ENCODE measurements around the gene CCNL2.
"Not testable (repeated sequence)": the region's sequence is repeated elsewhere in the genome, so short reads cannot be mapped to it uniquely, and the experiment has no call there.

CCNL2 gene

DNA sequence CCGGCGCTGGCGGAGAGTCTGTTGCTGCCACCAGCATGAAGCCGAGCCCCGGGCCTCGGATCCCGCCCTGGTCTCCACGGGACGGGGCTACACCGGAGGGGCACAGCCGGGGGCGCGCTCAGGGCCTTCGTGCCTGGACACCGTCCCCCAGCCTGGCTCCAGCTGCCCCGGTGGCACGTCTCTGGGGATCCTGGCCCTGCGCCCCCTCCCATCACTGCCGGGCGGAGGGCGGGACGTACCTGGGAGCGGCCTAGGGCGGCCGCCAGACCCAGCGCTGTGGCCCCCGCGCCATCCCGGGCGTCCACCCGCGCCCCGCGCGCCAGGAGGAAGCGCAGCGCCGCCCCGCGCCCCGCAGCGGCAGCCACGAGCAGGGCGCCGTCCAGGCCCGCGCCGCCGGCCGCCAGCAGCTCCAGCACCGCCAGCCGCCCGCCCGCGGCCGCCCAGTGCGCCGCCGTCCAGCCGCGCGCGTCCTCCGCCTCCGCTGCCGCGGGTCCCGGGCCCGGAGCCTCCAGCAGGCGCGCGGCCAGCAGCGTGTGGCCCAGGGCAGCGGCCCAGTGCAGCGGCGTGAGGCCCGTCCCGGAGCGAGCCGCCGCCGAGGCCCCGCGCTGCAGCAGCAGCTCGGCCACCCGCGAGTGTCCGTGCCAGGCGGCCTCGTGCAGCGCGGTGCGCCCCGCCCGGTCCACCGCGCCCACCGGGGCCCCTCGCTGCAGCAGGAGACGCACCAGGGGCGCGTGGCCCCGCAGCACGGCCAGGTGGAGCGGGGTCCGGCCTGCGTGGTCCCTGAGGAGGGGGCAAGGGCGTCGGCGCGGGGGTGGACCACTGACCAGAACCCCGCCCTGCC lies 20.9 kb upstream of the CCNL2 start:
- no peak for DNase-seq (ENCODE audit: low read depth in 2 of 2, low spot score in 1 of 2)

DNA sequence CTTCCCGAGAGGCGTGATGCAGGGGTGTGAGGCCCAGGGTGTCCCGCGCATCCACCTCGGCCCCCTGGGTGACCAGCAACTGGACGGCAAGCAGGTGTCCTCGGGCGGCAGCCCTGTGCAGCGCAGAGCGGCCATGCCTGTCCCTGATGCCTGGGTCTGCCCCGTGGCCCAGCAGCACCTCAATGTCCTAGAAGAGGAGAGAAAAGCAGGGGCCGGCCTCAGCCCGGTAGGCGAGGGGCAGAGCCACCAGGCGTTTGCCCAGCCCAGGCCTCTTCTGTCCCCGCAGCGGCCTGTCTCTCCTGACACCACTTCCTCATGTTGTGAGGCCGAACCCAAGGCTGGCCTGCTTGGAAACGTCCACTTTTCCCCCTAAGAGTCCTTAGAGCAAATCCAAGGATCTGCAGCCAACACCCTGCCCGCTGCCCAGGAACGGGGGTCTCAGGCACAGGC lies 20.3 kb upstream of the CCNL2 start:
- no peak for DNase-seq (ENCODE audit: low read depth in 2 of 2, low spot score in 1 of 2)

DNA sequence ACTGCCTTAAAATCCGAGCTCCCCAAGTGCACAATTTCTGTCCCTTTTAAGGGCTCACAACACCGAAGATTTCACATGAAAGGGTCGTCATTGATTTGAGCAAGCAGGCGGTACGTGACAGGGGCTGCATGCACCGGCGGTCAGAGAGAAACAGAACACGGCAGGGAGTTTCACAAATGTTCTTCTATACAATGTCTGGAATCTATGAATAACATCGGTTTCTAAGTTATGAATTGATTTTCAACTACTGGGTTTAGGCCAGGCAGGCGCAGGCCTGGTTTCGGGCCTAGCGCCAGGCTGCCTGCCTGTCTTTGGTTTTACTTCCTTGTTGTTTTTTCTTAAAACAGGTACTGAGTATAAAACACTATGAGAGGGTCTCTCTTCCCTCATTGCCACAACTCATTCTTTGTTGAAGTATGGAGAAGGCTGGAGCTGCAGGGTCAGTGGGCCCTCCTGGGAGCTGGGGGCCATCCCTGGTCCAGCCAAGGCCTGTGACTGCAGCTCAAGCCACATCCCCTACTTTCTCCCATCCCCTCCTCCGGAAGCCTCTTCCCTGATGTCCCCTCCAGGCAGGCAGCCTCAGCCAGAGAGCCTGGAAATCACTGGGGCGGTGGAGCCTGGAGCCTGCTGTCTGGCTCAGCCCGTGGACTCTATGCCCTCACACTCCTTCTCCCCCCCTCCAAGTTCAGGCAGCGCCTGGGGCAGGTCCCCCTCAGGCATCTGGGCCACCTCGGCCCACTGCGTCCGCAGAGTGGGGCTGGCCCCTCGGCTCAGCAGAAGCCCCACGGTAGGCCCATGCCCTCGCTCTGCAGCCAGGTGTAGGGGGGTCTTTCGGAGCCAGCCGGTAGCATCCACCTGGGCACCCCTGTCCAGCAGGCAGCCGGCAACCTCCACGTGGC lies 19.6 kb upstream of the CCNL2 start:
- no peak for DNase-seq (ENCODE audit: low read depth in 2 of 2, low spot score in 1 of 2)

DNA sequence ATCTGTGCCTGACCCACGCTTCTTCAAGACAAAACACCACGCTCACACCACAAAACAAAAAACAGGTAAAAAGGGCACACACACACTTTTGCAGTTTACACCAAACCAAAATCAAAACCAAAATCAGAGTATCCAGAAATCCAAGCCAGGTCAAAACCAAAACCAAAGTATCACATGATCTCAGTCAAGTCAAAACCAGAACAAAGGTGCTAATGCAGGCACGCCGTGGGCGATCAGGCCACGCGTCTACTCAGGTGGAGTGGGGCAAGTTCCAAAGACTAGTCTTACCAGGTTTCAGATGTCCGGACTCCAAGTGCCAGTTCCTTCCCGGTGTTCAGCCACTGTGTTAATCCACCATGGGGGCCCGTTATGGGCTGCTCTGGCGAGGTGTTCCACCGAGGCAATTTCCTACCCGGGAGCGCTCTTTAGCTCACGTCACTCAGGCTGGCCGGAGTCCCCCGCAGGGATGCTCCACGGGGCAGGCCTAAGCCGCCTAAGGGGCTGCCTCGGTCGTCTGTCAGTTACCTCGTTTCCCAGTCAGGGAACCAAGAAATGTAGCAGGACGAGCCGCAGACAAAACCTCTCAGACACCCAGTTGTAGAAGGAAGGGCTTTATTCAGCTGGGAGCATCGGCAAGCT lies 18.8 kb upstream of the CCNL2 start:
- not testable (repeated sequence) for DNase-seq (ENCODE audit: low read depth in 2 of 2, low spot score in 1 of 2)

DNA sequence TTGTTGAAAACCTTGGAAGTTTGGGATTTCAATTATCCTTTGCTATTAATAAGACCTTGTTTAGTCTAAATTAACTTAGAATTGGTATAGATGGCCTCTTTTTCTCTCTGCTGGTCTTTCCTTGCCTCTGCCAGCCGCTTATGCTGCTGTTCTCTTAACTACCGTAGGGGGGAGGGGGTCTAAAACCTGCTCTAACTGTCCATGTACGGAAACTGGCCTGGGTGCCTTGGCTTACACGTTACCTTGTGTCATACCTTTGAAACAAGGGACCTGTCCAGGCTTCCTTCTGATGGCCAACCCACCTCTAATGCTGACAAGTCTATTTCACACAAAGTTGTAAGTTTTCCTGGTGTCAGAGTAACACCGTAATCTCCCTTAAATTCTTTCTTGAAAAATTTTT lies 18.3 kb upstream of the CCNL2 start:
- DNase-seq (ENCODE audit: low read depth in 2 of 2, low spot score in 1 of 2) = not testable (repeated sequence)

DNA sequence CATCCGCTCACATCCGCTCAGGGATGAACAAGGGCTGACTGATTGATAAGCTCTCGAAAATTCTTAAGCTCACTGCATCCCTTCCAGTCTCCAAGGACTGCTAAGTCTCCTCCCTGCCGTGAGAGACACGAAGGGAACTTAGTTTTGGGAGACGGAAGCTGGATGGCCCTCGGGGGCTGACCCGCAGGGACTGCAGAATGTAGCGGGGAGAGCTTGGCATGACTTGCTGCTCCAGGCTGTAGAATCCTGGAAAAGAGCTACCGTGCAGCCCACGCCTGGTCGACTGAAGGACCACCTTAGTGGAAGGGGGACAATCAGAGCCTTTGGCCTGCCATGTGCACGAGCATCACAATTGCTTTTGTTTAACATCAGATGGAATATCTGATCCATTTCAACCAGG lies 16.6 kb upstream of the CCNL2 start:
- no peak for DNase-seq (ENCODE audit: low read depth in 2 of 2, low spot score in 1 of 2)

DNA sequence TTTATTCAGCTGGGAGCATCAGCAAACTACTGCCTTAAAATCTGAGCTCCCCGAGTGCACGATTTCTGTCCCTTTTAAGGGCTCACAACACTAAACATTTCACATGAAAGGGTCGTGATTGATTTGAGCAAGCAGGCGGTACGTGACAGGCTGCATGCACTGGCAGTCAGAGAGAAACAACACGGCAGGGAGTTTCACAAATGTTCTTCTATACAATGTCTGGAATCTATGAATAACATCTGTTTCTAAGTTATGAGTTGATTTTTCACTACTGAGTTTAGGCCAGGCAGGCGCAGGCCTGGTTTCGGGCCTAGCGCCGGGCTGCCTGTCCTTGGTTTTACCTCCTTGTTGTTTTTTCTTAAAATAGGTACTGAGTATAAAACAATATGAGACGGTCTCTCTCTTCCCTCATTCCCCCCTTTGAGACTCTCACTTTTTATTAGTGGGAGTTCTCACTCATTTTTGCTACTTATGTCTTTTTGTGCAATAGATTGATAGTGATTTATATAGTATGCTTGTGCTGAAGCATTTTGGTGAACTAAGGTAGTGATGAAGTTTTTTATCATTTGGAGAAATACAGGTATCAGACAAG lies 13.3 kb upstream of the CCNL2 start:
- not testable (repeated sequence) for DNase-seq (ENCODE audit: low read depth in 2 of 2, low spot score in 1 of 2)

DNA sequence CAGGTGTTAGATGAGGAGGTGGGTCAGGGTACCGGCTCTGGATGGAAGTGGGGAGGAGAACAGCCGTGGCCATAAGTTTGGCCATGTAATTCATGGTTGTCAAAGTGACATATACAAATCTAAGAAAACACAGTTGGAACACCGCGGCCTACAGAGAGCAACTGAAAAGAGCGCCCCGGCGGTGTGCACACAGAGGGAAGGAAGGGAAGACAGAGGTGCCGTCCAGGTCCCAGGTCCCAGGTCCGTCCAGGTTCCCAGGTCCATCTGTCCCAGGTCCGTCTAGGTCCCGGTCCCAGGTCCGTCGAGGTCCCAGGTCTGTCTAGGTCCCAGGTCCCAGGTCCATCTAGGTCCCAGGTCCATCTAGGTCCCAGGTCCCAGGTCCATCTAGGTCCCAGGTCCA lies 12.5 kb upstream of the CCNL2 start:
- no peak for DNase-seq (ENCODE audit: low read depth in 2 of 2, low spot score in 1 of 2)

DNA sequence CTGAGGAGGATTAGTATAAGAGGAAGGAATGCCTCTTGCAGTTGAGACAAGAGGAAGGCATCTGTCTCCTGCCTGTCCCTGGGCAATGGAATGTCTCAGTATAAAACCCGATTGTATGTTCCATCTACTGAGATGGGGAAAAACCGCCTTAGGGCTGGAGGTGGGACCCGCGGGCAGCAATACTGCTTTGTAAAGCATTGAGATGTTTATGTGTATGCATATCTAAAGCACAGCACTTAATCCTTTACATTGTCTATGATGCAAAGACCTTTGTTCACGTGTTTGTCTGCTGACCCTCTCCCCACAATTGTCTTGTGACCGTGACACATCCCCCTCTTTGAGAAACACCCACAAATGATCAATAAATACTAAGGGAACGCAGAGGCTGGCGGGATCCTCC lies 11.1 kb upstream of the CCNL2 start:
- not testable (repeated sequence) for DNase-seq (ENCODE audit: low read depth in 2 of 2, low spot score in 1 of 2)

DNA sequence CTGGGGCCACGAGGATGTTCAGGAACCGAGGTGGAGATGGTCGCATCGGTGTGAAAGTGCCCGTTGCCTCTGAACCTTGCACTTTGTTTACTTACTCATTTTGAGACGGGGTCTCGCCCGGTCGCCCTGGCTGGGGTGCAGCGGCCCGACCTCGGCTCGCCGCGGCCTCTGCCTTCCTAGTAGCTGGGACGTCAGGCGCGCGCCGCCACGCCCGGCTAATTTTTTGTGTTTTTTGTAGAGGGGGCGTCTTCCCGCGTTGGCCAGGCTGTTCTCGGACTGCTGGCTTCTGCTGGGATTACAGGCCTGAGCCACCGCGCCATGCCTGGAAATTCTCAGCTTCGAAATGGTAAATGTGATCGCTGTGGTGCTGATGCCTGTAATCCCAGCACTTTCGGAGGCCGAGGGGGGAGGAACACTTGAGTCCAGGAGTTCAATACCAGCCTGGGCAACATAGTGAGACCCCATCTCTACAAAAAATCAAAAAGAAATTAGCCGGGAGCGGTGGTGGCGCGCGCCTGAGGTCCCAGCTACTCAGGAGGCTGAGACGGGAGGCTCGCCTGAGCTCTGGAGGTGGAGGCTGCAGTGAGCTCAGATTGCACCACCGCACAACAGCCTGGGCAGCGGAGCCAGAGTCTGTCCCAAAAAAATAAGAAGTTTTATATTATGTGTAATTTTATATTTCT lies 8.6 kb upstream of the CCNL2 start:
- DNase-seq (ENCODE audit: low read depth in 2 of 2, low spot score in 1 of 2) = no peak

DNA sequence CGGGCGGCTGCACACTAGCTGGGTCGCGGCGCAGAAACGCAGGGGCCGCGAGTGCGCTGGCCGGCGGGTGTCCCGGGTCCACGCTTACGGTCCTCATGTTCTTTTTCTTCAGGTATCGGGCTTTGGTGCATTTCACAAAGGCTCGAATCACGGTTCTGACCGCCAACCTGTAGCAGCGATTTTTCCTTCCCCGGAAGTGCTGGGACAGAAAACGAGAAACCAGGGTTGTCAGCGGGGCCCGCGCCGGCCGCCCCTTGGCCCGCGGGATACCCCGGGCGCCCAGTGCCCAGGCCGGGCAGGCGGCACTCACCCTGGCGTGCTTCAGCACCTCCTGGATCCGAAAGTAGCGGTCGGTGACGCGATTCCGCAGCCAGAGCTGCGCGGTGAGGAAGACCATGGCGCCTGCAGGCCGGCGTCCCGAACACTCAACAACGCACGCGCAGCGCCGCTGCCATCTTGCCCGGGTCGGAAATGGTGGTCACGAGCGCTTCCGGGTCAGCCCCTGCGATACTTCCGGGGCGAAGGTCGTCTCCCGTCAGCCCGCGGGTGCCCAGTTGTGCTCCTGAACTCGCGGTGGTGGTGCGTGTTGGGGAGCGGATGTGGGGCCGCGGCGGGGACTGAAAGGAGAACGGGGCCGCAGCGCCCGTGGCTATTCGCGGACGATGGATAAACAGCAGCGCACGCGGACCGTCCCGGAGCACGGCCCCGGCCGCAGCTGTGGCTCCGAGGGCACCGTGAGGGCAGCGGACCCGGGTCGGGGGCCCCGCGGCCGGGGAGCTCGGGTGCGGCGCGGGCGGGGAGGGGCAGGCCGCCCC lies 7.9 kb upstream of the CCNL2 start, which contains the start of gene MRPL20:
TSS of gene MRPL20 (minus strand) at position 473 of the 815 bp plus-strand sequence. CDS start at position 397, 76 bp downstream.
- DNase-seq (ENCODE audit: low read depth in 2 of 2, low spot score in 1 of 2) = peak; percentile 87 to 91

DNA sequence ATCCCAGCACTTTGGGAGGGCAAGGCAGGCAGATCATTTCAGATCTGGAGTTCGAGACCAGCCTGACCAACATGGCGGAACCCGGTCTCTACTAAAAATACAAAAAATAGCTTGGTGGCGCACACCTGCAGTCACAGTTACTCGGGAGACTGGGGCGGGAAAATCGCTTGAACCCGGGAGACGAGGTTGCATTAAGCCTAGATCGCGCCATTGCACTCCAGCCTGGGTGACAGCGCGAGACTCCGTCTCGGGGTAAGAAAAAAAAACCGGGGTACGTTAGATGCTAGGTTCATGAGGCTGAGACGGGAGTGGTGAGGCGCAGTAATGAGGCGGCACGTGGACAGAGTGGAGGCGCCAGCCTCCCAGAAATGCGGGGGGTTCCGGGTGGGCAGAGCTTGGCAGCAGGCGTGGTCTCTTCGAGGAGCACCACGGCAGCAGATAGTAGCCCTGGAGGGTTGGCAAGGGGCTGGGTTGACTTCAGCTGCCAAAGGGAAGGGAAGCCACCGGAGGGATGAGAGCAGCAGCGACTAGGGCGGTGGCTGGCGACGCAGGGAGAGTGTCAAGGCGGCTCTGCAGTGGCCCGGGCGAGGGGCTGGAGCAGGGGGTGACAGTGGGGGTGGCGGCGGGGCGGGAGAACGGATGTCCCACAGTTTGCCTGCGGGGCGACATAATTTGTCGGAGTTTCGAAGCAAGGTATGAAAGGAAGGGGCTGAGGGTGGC lies 7.1 kb upstream of the CCNL2 start:
- no peak for DNase-seq (ENCODE audit: low read depth in 2 of 2, low spot score in 1 of 2)

DNA sequence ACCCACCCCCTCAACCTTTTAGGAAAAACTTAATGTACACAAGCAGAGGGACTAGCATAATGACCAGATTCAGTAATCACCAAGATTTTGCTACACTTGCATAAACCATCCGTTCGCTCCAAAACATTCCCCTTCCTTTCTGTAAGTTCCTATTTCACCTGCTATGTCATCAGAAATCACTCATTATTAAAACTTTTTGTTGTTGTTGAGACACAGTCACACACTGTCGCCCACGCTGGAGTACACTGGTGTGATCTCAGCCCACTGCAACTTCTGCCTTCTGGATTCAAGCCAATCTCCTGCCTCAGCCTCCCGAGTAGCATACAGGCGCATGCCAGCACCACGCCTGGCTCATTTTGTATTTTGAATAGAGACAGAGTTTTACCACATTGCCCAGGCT lies 4.5 kb upstream of the CCNL2 start:
- DNase-seq (ENCODE audit: low read depth in 2 of 2, low spot score in 1 of 2) = no peak

DNA sequence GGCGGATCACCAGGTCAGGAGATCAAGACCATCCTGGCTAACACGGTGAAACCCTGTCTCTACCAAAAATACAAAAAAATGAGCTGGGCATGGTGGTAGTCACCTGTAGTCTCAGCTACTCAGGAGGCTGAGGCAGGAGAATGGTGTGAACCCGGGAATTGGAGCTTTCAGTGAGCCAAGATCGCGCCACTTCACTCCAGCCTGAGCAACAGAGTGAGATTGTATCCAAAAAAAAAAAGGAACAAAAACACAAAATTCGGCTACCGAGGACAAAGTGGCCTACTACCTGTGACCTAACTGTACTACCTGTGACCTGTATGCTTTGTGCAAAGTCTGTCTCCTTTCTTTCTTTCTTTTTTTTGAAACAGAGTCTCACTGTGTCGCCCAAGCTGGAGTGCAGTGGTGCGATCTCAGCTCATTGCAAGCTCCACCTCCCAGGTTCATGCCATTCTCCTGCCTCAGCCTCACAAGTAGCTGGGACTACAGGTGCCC lies 3.8 kb upstream of the CCNL2 start:
- not testable (repeated sequence) for DNase-seq (ENCODE audit: low read depth in 2 of 2, low spot score in 1 of 2)

DNA sequence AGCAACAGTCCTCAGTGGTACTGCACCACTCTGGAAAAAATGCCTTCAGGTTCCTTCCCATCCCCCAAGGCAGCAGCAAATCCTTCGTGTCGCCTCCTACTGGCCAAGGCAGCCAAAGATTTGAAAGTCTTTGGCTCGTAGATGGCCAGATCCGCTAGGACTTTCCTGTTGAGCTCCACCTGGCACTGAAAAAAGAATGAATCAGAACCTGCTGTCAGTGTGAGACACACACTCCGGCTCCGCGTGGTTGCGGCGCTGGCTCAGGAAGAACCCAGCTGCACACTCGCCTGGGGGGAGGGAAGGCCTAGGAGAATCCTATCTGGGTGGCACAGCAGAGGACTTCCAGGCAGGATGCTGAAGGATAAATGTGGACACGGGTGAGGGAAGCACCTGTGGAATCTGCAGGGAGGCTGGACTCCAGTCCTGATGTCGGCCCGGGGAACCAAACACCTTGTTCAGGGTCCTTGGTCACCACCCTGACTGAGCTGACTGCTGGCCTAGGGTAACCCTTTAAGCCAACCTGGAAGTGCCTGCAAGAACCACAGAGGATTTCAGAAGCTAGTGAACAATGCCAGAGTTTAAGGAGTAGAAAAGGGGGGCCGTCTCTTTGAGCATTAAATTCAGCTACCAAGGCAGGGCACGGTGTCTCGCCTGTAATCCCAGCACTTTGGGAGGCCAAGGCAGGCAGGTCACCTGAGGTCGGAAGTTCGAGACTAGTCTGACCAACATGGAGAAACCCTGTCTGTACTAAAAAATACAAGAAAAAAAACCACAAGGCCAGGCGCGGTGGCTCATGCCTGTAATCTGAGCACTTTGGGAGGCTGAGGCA lies 3.2 kb upstream of the CCNL2 start:
- DNase-seq (ENCODE audit: low read depth in 2 of 2, low spot score in 1 of 2) = no peak

DNA sequence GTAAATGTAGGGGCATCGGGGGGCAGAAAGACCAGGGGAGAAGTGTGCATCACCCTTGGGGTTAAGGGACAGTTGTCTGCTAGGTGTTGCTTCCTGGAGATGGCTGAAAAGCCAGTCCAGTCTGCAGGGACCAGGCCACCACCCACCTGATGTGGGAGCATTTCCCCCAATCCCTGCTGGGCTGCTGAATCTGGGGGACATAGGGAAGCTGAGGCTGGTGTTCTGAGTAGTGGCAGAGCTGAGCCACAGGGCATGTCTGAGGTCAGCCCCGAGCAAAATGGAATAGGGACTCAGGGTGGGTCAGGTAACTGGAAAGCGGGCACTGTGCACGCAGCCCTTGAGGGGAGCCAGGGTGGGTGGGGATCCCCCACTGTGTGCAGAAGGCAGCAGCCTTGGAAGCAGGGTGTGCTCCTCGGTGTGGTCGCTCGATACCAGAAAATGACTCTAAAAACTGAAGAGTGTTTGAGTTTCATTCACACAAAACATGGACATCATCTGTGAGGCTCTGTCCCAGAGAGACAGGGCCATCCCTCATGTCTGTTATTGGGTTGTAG lies 2.4 kb upstream of the CCNL2 start:
- no peak for DNase-seq (ENCODE audit: low read depth in 2 of 2, low spot score in 1 of 2)

DNA sequence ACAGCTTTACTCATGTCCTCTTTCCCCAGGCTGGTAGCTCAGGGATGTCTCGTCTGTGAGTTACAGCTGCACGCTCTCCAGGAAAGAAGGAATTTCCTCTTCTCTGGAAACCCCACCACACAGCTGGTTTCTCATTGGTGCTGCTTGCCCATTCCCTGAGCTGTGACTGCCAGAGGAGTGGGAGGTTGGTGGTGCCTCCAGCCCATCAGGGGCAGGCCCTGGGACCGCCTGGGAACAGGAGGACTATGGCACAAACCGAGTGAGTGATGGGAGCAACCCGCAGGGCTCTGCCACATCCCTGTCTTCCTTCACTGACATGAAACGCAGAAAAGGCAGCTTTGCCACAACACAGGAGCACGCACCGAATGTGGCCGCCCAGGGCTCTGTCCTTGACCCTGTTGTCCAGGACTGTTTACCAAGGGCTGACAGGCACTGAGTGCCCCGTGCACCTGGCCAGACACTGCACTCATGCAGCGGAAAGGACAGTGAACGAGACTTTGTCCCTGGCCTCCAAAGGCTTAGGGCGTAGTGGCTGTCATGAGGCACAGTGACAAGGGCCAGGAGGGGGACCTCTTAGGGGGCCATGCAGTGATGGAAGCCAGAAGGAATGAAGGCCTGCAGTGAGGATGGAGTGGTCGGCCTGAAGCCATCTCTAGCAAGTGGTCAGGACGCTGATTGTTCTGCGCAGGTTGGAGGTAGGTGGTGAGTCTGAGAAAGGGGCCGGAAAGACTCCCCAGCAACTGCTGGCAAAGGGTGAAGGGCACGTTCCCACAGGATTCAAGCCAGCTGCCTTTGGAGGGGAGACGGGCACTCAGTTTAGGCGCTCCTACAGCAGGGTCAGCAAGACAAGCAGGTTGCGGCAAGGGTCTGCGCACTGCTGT lies 1.7 kb upstream of the CCNL2 start:
- no peak for DNase-seq (ENCODE audit: low read depth in 2 of 2, low spot score in 1 of 2)

Data from stimulated activated CD8-positive, alpha-beta memory T cell treated with anti-CD3 and anti-CD28 coated beads, Interleukin-4, amount 100 ng/mL, for 1 hour (primary cell).